ENCODE results near the gene MYO1C. TPM values are rescaled to one million over a fixed set of nuclear protein-coding genes. Genes with fewer than 3 reads are reported as not detected.

Gene MYO1C
- total and polyA plus RNA-seq, 2 donors (not counting 1 experiment from before 2014, with no cell fraction given), result 164 to 190 TPM

- Histone ChIP-seq H3K9me3 (ENCODE audit: control insufficient read depth, insufficient read depth, low read depth, low read length) (no peaks in the 10 kb centered on the region), H3K27ac (ENCODE audit: insufficient read depth, low read length) (no peak overlapping the region), H3K9ac (ENCODE audit: insufficient read depth, low read length) (no peak overlapping the region), H3K79me2 (ENCODE audit: control insufficient read depth, insufficient read depth, low read length) (no peaks in the 10 kb centered on the region), H3K27me3 (ENCODE audit: control insufficient read depth, insufficient read depth, low read length) (no peaks in the 10 kb centered on the region), H3K36me3 (ENCODE audit: control insufficient read depth, insufficient read depth, low read length) (peaks cover 6% of the 10 kb centered on the region), H3K4me2 (ENCODE audit: extremely low read depth, insufficient read depth, low read length) (no peak overlapping the region), H2AFZ (ENCODE audit: low read length) (no peak overlapping the region), H3K4me1 (ENCODE audit: control insufficient read depth, extremely low read depth, insufficient read depth, low read length) (no peaks in the 10 kb centered on the region), H4K20me1 (ENCODE audit: control insufficient read depth, extremely low read depth, insufficient read depth, low read length) (no peaks in the 10 kb centered on the region), H3K4me3 (replicated peaks in 1 of 4; ENCODE audit: control extremely low read depth in 1 of 4, insufficient read depth in 1 of 4, low read depth in 3 of 4, low read length in 4 of 4) (no peak overlapping the region)
- DNase-seq (ENCODE audit: low read depth in 2 of 2), result no peak
- no peak for TF ChIP-seq EZH2 (IDR thresholded peaks at IDR 0.05; ENCODE audit: low read length, missing control alignments)
- TF ChIP-seq CTCF (conservative IDR thresholded peaks at IDR 0.05 in 1 of 2, IDR thresholded peaks at IDR 0.05 in 1 of 2; ENCODE audit: low read depth in 1 of 2, low read length in 2 of 2), result no peak
These were observed 5.3 kb upstream of the MYO1C start for GRCh38 chr17:1497831-1498230.

- H3K4me1 ChIP-seq (ENCODE audit: control insufficient read depth, extremely low read depth, insufficient read depth, low read length), result peaks cover 2% of the 10 kb centered on the region
- TF ChIP-seq CTCF (conservative IDR thresholded peaks at IDR 0.05 in 1 of 2, IDR thresholded peaks at IDR 0.05 in 1 of 2; ENCODE audit: low read depth in 1 of 2, low read length in 2 of 2) (no peak), EZH2 (IDR thresholded peaks at IDR 0.05; ENCODE audit: low read length, missing control alignments) (no peak)
- H3K9ac ChIP-seq (ENCODE audit: insufficient read depth, low read length), result no peak overlapping the region
- H3K79me2 ChIP-seq (ENCODE audit: control insufficient read depth, insufficient read depth, low read length), result no peaks in the 10 kb centered on the region
- H3K4me3 ChIP-seq (replicated peaks in 1 of 4; ENCODE audit: control extremely low read depth in 1 of 4, insufficient read depth in 1 of 4, low read depth in 3 of 4, low read length in 4 of 4), result no peak overlapping the region
- H3K4me2 ChIP-seq (ENCODE audit: extremely low read depth, insufficient read depth, low read length), result no peak overlapping the region
- no peak for DNase-seq (ENCODE audit: low read depth in 2 of 2)
- H3K9me3 ChIP-seq (ENCODE audit: control insufficient read depth, insufficient read depth, low read depth, low read length), result no peaks in the 10 kb centered on the region
- no peaks in the 10 kb centered on the region for H3K27me3 ChIP-seq (ENCODE audit: control insufficient read depth, insufficient read depth, low read length)
- no peak overlapping the region for H2AFZ ChIP-seq (ENCODE audit: low read length)
- peaks cover 6% of the 10 kb centered on the region for H3K36me3 ChIP-seq (ENCODE audit: control insufficient read depth, insufficient read depth, low read length)
- H3K27ac ChIP-seq (ENCODE audit: insufficient read depth, low read length), result no peak overlapping the region
- no peaks in the 10 kb centered on the region for H4K20me1 ChIP-seq (ENCODE audit: control insufficient read depth, extremely low read depth, insufficient read depth, low read length)
These were observed 4.4 kb upstream of the MYO1C start for GRCh38 chr17:1496869-1497268.

- Histone ChIP-seq H3K4me2 (ENCODE audit: extremely low read depth, insufficient read depth, low read length) (no peak overlapping the region), H3K36me3 (ENCODE audit: control insufficient read depth, insufficient read depth, low read length) (peaks cover 6% of the 10 kb centered on the region), H4K20me1 (ENCODE audit: control insufficient read depth, extremely low read depth, insufficient read depth, low read length) (no peaks in the 10 kb centered on the region), H3K4me3 (replicated peaks in 1 of 4; ENCODE audit: control extremely low read depth in 1 of 4, insufficient read depth in 1 of 4, low read depth in 3 of 4, low read length in 4 of 4) (no peak overlapping the region), H3K4me1 (ENCODE audit: control insufficient read depth, extremely low read depth, insufficient read depth, low read length) (peaks cover 2% of the 10 kb centered on the region), H3K27me3 (ENCODE audit: control insufficient read depth, insufficient read depth, low read length) (no peaks in the 10 kb centered on the region), H3K9ac (ENCODE audit: insufficient read depth, low read length) (no peak overlapping the region), H2AFZ (ENCODE audit: low read length) (no peak overlapping the region), H3K79me2 (ENCODE audit: control insufficient read depth, insufficient read depth, low read length) (peaks cover 6% of the 10 kb centered on the region), H3K27ac (ENCODE audit: insufficient read depth, low read length) (no peak overlapping the region), H3K9me3 (ENCODE audit: control insufficient read depth, insufficient read depth, low read depth, low read length) (no peaks in the 10 kb centered on the region)
- TF ChIP-seq CTCF (conservative IDR thresholded peaks at IDR 0.05 in 1 of 2, IDR thresholded peaks at IDR 0.05 in 1 of 2; ENCODE audit: low read depth in 1 of 2, low read length in 2 of 2) (no peak), EZH2 (IDR thresholded peaks at IDR 0.05; ENCODE audit: low read length, missing control alignments) (no peak)
- peak in 1 of 2 donors; percentile 53 for DNase-seq (ENCODE audit: low read depth in 2 of 2)
These were observed 2.9 kb upstream of the MYO1C start for GRCh38 chr17:1495265-1495989.
